SU-DHL-6 (cell line): Measurements from ENCODE around the gene WFDC11.

Source experiments
- CTCF ChIP-seq: fragments of 200-600 bp; sonication (generic); IDR thresholded peaks from one replicate; pipeline ENCODE4 v1.5.1; 2017; ENCODE audit warnings: antibody characterized with exemption, mild to moderate bottlenecking, low read length, moderate library complexity; ENCODE audit not compliant: insufficient read depth, poor library complexity, severe bottlenecking
- EZH2phosphoT487 ChIP-seq: fragments of 200-600 bp; sonication (generic), shearing (Covaris generic); conservative IDR thresholded peaks from 2 replicates; pipeline ENCODE4 v1.6.1; 2018; ENCODE audit warnings: mild to moderate bottlenecking, antibody characterized with exemption, low read length, moderate library complexity, mixed read lengths

GRCh38 chr20:45701104-45701503 is 31.1 kb upstream of the WFDC11 start:
- TF ChIP-seq CTCF (no peak), EZH2phosphoT487 (no peak)
